DMS53 treated with DMSO at 0.1 percent for 48 hours (cell line): ENCODE data around the gene CNKSR1.

Source experiments
- DNase-seq: peaks from one replicate; lab custom pipeline; 2025; ENCODE audit not compliant: unreplicated experiment; lab: John Stamatoyannopoulos, UW

Gene CNKSR1

DNA sequence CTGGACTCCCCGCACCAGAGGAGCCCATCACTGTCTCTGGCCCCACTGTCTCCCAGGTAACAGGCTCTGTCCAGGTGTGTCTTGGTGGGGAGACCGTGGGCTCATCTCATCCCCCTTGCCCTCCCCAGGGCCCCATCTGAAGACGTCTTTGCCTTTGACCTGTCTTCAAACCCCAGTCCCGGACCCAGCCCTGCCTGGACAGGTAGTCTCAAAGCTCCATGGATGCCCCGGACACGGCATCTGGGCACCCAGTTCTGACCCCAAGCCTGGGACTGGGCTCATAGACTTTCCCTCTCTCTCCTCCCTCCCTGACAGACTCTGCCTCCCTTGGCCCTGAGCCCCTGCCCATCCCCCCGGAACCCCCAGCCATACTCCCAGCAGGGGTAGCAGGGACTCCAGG, 6.8 kb downstream of the CNKSR1 start:
- no peak for DNase-seq

GRCh38 chr1:26184883-26185282, 7.6 kb downstream of the CNKSR1 start:
- DNase-seq = no peak

- DNase-seq = no peak
Observed at GRCh38 chr1:26187882-26188281, 10.6 kb downstream of the CNKSR1 start.

DNA sequence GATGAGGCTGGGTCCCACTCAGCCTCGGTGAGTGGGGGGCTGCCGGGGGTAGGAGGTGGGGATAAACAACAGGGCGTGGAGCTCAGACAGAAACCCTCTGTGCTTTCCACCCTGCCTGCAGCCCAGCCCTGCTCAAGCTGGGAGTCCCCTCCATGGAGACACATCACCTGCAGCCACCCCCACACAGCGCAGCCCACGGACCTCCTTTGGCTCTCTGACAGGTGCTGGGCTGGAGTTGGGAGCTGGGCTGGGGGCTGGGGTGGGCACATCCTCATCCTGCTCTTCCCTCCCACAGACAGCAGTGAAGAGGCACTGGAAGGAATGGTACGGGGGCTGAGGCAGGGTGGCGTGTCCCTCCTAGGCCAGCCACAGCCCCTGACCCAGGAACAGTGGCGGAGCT, 11.2 kb downstream of the CNKSR1 start:
- no peak for DNase-seq

GRCh38 chr1:26189331-26189730, 12.0 kb downstream of the CNKSR1 start:
- DNase-seq = no peak

DNA sequence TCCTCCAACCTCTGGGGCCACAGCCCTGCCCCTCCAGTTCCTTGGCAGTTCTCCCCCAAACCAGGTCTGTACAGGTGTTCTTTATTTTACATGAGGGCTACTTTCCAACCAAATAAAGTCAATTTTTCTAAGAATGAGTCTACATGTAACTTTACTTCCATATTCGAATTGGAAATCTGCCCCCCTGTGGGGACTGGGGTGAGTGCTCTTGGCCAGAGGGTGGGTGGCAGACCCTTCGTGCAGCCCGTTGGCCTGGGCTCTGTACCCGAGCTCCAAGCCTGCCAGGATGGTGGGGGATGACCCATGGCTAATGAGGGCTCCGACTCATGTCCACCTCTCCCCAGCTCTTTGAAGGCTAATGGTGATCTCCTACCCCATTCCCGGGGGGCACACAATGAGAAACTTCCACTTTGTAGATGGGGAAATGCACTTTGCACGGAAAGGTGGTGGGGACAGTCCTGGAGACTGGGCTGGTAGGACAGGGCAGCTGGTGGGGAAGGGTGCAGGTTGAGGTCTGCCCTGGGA, 12.5 kb downstream of the CNKSR1 start:
- no peak for DNase-seq

DNA sequence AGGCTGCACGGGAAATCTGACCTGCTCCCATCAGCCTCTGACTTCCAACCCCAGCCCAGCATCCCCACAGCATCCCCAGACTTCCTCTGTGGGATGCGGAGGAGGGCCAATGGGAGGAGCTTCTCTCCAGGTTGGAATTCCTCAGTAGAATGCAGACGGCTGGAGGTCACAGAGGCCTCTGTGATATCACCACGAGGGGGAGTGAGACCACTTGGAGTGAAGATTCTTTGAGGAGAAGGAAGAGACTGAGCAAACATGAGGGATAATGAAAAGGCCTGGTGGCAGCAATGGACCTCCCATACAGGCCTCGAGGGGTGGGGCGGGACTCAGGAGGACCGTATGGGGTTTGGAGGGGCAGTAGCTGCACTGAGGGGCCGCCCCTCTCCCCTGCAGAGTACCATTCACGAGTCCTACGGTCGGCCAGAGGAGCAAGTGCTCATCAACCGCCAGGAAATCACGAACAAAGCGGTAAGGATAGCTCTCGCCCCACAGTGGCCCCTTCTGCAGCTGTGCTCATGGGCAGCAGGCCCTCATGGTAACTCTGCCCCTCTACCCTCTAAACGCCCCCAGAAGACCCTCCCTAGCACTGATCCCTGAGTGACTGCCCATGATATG, 13.2 kb downstream of the CNKSR1 start, which contains the start of gene CATSPER4:
Gene CATSPER4 (plus strand): TSS at position 230 of the 615 bp plus-strand sequence. CDS start 26 bp downstream, at position 256.
- DNase-seq = peak; percentile 2

- no peak for DNase-seq
Observed at GRCh38 chr1:26191739-26192138, 14.4 kb downstream of the CNKSR1 start.

DNA sequence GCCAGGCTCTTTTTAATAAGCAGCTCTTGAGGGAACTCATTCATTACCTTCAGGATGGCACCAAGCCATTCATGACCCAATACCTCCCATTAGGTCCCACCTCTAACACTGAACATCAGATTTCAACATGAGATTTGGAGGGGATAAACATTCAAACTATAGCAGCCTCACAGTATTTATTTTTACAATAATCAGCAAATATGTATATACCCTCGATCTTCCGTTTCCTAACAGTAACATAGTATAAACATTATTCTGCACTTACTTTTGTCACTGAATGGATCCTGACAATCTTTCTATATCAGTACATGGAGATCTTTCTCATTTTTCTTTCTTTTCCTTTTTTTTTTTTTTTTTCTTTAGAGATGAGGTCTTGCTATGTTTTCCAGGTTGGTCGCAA, 18.5 kb downstream of the CNKSR1 start:
- no peak for DNase-seq

DNA sequence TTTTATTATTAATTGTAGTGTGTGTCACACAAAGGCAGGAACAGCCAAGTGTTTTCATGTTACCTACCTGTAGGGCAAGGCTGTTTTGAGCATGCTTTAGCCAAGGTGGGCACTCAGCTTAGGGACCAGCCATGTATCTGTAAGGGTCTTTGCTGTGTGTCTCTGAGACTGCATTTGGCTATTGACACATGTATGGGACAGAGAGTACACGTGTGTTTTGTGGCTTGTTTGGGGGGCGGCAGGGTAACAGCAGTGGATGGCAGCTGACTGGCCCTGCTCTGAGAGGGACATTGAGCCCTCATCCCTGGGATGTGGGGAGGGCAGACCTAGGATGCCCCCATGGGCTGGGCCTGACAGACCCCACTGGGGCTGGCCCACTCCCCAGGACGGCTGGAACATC, 20.0 kb downstream of the CNKSR1 start:
- no peak for DNase-seq

GRCh38 chr1:26197813-26198212, 20.5 kb downstream of the CNKSR1 start:
- DNase-seq = no peak

DNA sequence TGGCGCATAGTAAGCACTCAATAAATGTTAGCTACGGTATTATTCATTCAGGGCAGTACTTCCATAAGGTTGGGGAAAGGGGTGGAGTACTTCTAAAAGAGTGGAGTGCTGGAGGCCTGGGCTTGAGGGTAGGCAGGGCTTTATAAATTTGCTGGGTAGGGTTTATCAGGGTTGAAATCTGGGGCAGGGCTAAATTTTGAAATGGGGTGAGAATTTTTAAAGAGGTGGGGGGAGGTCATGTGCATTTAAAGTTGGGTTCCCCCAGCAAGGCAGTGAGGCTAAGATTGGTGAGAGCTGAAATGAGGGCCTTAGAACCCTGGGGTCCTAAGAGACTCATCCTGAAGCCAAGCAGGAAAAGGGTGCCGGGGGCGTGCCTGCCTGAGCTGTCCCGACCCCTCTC, 23.1 kb downstream of the CNKSR1 start:
- DNase-seq = no peak

DNA sequence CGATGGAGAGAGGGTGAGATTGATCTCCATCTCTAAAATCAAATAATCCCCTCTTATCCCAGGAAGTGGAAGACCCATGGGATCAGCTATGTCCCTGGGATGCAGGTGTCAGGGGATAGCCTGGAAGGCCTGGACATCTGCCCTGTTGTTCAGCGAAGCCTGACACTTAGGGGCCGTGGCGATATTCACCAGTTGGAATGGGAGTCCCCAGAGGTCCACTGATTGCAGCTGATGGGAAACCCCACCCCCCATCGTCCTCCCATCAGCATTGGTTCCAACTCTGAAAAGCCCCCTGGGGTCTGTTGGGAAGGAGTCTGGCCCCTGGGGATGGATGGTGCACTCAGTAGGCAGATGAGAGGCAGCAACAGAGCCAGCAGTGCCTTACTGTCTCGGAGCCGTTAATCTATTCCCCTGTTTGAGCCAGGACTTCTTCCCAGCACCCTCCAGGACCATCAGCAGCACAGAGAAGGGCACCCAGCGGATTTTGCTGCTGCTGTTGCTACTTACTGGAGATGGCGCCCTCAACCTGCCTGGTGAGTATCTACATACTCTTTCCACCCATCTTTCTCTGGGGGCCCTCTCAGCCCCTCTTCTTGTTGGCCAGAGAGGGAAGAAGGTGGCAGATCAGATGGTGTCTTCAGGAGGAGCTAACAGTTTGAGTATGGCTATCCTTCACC, 26.5 kb downstream of the CNKSR1 start:
- no peak for DNase-seq

- no peak for DNase-seq
Observed at GRCh38 chr1:26210147-26210870, 33.0 kb downstream of the CNKSR1 start.

DNA sequence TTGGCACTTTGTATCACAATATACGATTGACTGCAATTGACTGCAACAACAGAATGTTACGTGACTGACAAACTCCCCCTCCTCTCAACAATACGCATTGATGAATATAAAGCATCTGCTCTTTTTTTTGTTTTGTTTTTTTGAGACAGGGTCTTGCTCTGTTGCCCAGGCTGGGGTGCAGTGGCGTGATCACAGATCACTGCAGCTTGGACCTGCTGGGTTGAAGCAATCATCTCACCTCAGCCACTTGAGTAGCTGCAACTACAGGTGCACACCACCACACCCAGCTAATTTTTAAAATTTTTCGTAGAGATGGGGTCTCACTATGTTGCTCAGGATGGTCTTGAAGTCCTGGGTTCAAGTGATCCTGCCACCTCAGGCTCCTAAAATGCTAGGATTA, 35.4 kb downstream of the CNKSR1 start:
- no peak for DNase-seq

DNA sequence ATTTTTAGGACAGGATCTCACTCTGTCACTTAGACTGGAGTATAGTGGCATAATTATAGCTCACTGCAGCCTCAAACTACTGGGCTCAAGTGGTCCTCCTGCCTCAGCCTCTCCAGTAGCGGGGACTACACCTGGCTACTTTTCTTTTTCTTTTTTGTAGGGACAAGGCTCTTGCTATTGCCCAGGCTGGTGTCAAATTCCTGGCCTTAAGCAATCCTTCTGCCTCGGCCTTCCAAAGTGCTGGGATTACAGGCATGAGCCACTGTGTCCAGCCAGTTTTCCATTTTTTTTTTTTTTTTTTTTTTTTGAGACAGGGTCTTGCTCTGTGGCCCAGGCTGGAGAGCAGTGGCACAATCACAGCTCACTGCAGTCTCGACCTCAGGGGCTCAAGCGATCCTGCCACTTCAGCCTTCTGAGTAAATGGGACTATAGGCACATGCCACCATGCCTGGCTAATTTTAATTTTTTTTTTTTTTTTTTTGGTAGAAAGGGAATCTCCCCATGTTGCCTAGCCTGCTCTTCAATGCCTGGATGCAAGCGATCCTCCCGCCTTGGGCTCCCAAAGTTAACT, 36.1 kb downstream of the CNKSR1 start:
- DNase-seq = no peak

DNA sequence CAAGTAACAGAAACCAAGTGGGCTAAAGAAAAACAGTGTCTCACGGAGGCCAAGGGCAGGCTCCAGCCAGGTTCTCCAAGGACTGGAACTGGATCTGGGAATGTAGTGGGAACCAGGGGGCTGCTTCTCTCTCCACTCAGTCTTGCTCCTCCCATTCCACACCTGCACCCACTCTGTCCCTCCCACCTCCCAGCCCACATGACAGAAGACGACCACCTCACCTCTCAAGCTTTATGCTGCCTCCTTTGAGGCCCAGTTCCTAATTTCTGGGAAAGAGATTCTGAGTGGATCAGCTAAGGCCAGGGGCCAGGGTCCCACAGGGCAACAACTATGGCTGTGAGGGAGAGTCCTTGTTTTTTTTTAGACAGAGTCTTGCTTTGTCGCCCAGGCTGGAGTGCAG, 38.0 kb downstream of the CNKSR1 start:
- no peak for DNase-seq

GRCh38 chr1:26218906-26219494, 41.7 kb downstream of the CNKSR1 start:
- DNase-seq = no peak

DNA sequence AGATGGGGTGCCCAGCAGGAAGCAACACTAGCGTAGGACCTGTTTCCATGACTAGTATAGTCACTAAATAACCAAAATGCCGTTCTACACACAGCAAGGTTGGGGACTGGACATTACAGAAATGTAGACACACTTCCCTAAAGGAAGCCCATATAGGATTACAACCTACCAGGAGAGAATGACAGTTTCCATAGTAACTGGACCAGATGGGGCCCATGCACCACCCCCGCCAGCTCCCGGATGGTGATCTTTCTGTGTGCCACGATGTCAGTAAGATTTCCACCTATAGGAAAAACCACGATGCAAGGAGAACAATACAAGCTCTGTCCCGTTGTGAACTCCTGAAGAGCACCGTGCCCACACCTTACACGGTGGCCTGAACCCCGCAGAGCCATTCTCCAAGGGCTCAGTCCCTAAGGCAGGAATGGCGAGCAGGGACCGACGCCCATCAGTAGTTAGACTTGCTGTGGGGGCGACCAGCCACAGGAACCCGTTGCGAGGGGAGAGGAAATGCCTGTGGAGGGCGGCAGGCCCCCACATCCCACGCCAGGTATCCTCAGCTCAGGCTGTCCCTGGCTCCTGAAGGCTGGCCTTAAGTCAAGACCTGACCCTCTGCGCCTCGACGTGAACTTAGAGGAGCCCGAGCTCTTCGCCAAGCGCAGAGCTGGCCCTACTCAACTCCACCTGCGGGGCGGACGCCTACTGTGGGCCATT, 43.1 kb downstream of the CNKSR1 start:
- DNase-seq = no peak

- DNase-seq = no peak
Observed at GRCh38 chr1:26221094-26221493, 43.8 kb downstream of the CNKSR1 start.

GRCh38 chr1:26224606-26225005, 47.3 kb downstream of the CNKSR1 start:
- no peak for DNase-seq
